Measurements from ENCODE around the gene KCNJ8.
"Not testable (repeated sequence)": the region's sequence is repeated elsewhere in the genome, so short reads cannot be mapped to it uniquely, and the experiment has no call there.

KCNJ8 gene

GRCh38 chr12:21774358-21775132, at the start of gene KCNJ8:
KCNJ8 (minus strand) TSS chr12:21774706; CDS start chr12:21773616, 1,090 bp downstream.
- peak in 39 of 42 donors; percentile 4 to 79 (median 41) for DNase-seq
- intact Hi-C loops (cut with DNase I), result no loop called here

- intact Hi-C loops (cut with DNase I), result no loop called here
- peak; percentile 4 to 76 (median 30) for DNase-seq
Measured at GRCh38 chr12:21823581-21823980, 49.1 kb upstream of the KCNJ8 start.

- intact Hi-C loops (cut with DNase I), result no loop called here
- DNase-seq, result no peak
Measured at GRCh38 chr12:21819678-21820077, 45.2 kb upstream of the KCNJ8 start.

GRCh38 chr12:21819236-21819635, 44.7 kb upstream of the KCNJ8 start:
- DNase-seq, result no peak
- intact Hi-C loops (cut with DNase I), result no loop called here

- no peak for DNase-seq
- intact Hi-C loops (cut with DNase I), result no loop called here
Measured at GRCh38 chr12:21818627-21819026, 44.1 kb upstream of the KCNJ8 start.

GRCh38 chr12:21815306-21816062, 41.0 kb upstream of the KCNJ8 start:
- intact Hi-C loops (cut with DNase I), result no loop called here
- DNase-seq, result no peak

- DNase-seq, result no peak
- intact Hi-C loops (cut with DNase I), result no loop called here
Measured at GRCh38 chr12:21814814-21815213, 40.3 kb upstream of the KCNJ8 start.

- intact Hi-C loops (cut with DNase I), result no loop called here
- no peak for DNase-seq
Measured at GRCh38 chr12:21814327-21814726, 39.8 kb upstream of the KCNJ8 start.

GRCh38 chr12:21813751-21814150, 39.2 kb upstream of the KCNJ8 start:
- intact Hi-C loops (cut with DNase I), result no loop called here
- DNase-seq, result no peak

GRCh38 chr12:21813125-21813524, 38.6 kb upstream of the KCNJ8 start:
- DNase-seq, result no peak
- intact Hi-C loops (cut with DNase I), result no loop called here

GRCh38 chr12:21812340-21812739, 37.8 kb upstream of the KCNJ8 start:
- intact Hi-C loops (cut with DNase I); DNase-seq: not testable (repeated sequence)

GRCh38 chr12:21809100-21809499, 34.6 kb upstream of the KCNJ8 start:
- no peak for DNase-seq
- intact Hi-C loops (cut with DNase I), result no loop called here

- intact Hi-C loops (cut with DNase I), result no loop called here
- DNase-seq, result no peak
Measured at GRCh38 chr12:21806255-21806654, 31.7 kb upstream of the KCNJ8 start.

GRCh38 chr12:21801522-21802288, 27.2 kb upstream of the KCNJ8 start:
- intact Hi-C loops (cut with DNase I), result no loop called here
- DNase-seq, result no peak

- intact Hi-C loops (cut with DNase I), result no loop called here
- no peak for DNase-seq
Measured at GRCh38 chr12:21800011-21800410, 25.5 kb upstream of the KCNJ8 start.

- DNase-seq, result no peak
- intact Hi-C loops (cut with DNase I), result no loop called here
Measured at GRCh38 chr12:21797539-21797938, 23.0 kb upstream of the KCNJ8 start.

GRCh38 chr12:21795648-21796328, 21.3 kb upstream of the KCNJ8 start:
- no peak for DNase-seq
- intact Hi-C loops (cut with DNase I), result no loop called here

GRCh38 chr12:21794807-21795595, 20.5 kb upstream of the KCNJ8 start:
- intact Hi-C loops (cut with DNase I); DNase-seq: not testable (repeated sequence)

Data from head of caudate nucleus (tissue), 42 donors.